ENCODE measurements around the gene USP44.
"Not testable (repeated sequence)": the region's sequence is repeated elsewhere in the genome, so short reads cannot be mapped to it uniquely, and the experiment has no call there.

The USP44 gene

GRCh38 chr12:95492462-95492861 lies 58.8 kb downstream of the USP44 start:
- in situ Hi-C loops (cut with HindIII; ENCODE audit: low sequenced_read_pairs), result no loop called here
- TF ChIP-seq CTCF (IDR thresholded peaks at IDR 0.05; ENCODE audit: low read depth, low read length), result no peak
- no peak overlapping the region for H3K4me3 ChIP-seq (ENCODE audit: low read depth, low read length)
- DNase-seq (ENCODE audit: low read depth, low spot score), result no peak

- in situ Hi-C loops (cut with HindIII; ENCODE audit: low sequenced_read_pairs), result no loop called here
- no peak for TF ChIP-seq CTCF (IDR thresholded peaks at IDR 0.05; ENCODE audit: low read depth, low read length)
- no peak for DNase-seq (ENCODE audit: low read depth, low spot score)
- no peak overlapping the region for H3K4me3 ChIP-seq (ENCODE audit: low read depth, low read length)
Observed at GRCh38 chr12:95487024-95487423, 64.3 kb downstream of the USP44 start.

GRCh38 chr12:95484524-95484923 lies 66.8 kb downstream of the USP44 start:
- H3K4me3 ChIP-seq (ENCODE audit: low read depth, low read length), result no peak overlapping the region
- peak; percentile 30 for DNase-seq (ENCODE audit: low read depth, low spot score)
- no peak for TF ChIP-seq CTCF (IDR thresholded peaks at IDR 0.05; ENCODE audit: low read depth, low read length)
- in situ Hi-C loops (cut with HindIII; ENCODE audit: low sequenced_read_pairs), result no loop called here

- DNase-seq (ENCODE audit: low read depth, low spot score); H3K4me3 ChIP-seq (ENCODE audit: low read depth, low read length); in situ Hi-C loops (cut with HindIII; ENCODE audit: low sequenced_read_pairs): not testable (repeated sequence)
Observed at GRCh38 chr12:95482564-95482963, 68.7 kb downstream of the USP44 start.

- DNase-seq (ENCODE audit: low read depth, low spot score), result no peak
- H3K4me3 ChIP-seq (ENCODE audit: low read depth, low read length), result no peak overlapping the region
- in situ Hi-C loops (cut with HindIII; ENCODE audit: low sequenced_read_pairs), result no loop called here
- TF ChIP-seq CTCF (IDR thresholded peaks at IDR 0.05; ENCODE audit: low read depth, low read length), result no peak
Observed at GRCh38 chr12:95481888-95482287, 69.4 kb downstream of the USP44 start.

GRCh38 chr12:95481072-95481471 lies 70.2 kb downstream of the USP44 start:
- in situ Hi-C loops (cut with HindIII; ENCODE audit: low sequenced_read_pairs), result no loop called here
- H3K4me3 ChIP-seq (ENCODE audit: low read depth, low read length), result no peak overlapping the region
- DNase-seq (ENCODE audit: low read depth, low spot score), result no peak
- TF ChIP-seq CTCF (IDR thresholded peaks at IDR 0.05; ENCODE audit: low read depth, low read length), result no peak

- no peak overlapping the region for H3K4me3 ChIP-seq (ENCODE audit: low read depth, low read length)
- no peak for TF ChIP-seq CTCF (IDR thresholded peaks at IDR 0.05; ENCODE audit: low read depth, low read length)
- DNase-seq (ENCODE audit: low read depth, low spot score), result peak; percentile 46
- in situ Hi-C loops (cut with HindIII; ENCODE audit: low sequenced_read_pairs), result no loop called here
Observed at GRCh38 chr12:95480230-95480629, 71.0 kb downstream of the USP44 start.

Measured in astrocyte of the spinal cord (primary cell).